HL-60 (cell line): Measurements from ENCODE around the gene BPIFA2.

Source experiments
- CTCF ChIP-seq: IDR thresholded peaks from one replicate; pipeline ENCODE4 v1.5.1; 2011; ENCODE audit warnings: low read length, control low read depth, inconsistent platforms; ENCODE audit not compliant: insufficient read depth
- POLR2AphosphoS5 ChIP-seq: IDR thresholded peaks from 2 replicates; pipeline ENCODE4 v1.6.1; 2012; ENCODE audit warnings: low read depth

- no peak for TF ChIP-seq POLR2AphosphoS5
- no peak for TF ChIP-seq CTCF
These were observed 42.0 kb upstream of the BPIFA2 start for GRCh38 chr20:33125983-33126382.
